Body of pancreas (tissue), 4 donors: ENCODE measurements around the gene DVL1.

Experiments used
- CTCF ChIP-seq, 7 experiments: fragments of 450-650 bp in 4 of 7; fragments of 200-600 bp in 3 of 7; sonication (generic) in 3 of 7; IDR thresholded peaks; one replicate each; pipeline ENCODE4 v1.5.1; 2016 to 2019; ENCODE audit warnings: antibody characterized with exemption in 7 of 7
- POLR2A ChIP-seq, 3 donors: fragments of 450-650 bp; IDR thresholded peaks; one replicate each; pipeline ENCODE4 v1.6.1; 2016; ENCODE audit warnings: antibody characterized with exemption in 3 of 3, mild to moderate bottlenecking in 2 of 3

- TF ChIP-seq POLR2A (IDR thresholded peaks at IDR 0.05) (no peak), CTCF (IDR thresholded peaks at IDR 0.05) (no peak)
Measured at GRCh38 chr1:1327291-1327690, 21.9 kb downstream of the DVL1 start.
